ENCODE measurements around the gene CTNNA3. TPM values are rescaled to one million over a fixed set of nuclear protein-coding genes. Genes with fewer than 3 reads are reported as not detected.

The CTNNA3 gene
- total RNA-seq, 1 donor from 2014 or later: under 0.01 TPM

- H3K4me1 ChIP-seq: no peaks in the 10 kb centered on the region
Measured at GRCh38 chr10:67629461-67629971, 66.5 kb downstream of the CTNNA3 start.

GRCh38 chr10:67622984-67623383, 73.0 kb downstream of the CTNNA3 start:
- Histone ChIP-seq H3K27me3 (no peaks in the 10 kb centered on the region), H3K4me3 (no peak overlapping the region), H3K27ac (no peak overlapping the region), H3K9me3 (no peaks in the 10 kb centered on the region), H3K36me3 (no peaks in the 10 kb centered on the region), H3K4me1 (no peaks in the 10 kb centered on the region)
- intact Hi-C loops (cut with DNase I): no loop called here
- TF ChIP-seq CTCF (IDR thresholded peaks at IDR 0.05): no peak
- DNase-seq (ENCODE audit: low spot score in 2 of 2): no peak

More at GRCh38 chr10:67629461-67629971, 66.5 kb downstream of the CTNNA3 start:
- Histone ChIP-seq H3K27ac (no peak overlapping the region), H3K27me3 (no peaks in the 10 kb centered on the region), H3K9me3 (no peaks in the 10 kb centered on the region), H3K36me3 (no peaks in the 10 kb centered on the region), H3K4me3 (no peak overlapping the region)
- no peak for TF ChIP-seq CTCF (IDR thresholded peaks at IDR 0.05)
- no peak for DNase-seq (ENCODE audit: low spot score in 2 of 2)
- intact Hi-C loops (cut with DNase I): no loop called here

DNA sequence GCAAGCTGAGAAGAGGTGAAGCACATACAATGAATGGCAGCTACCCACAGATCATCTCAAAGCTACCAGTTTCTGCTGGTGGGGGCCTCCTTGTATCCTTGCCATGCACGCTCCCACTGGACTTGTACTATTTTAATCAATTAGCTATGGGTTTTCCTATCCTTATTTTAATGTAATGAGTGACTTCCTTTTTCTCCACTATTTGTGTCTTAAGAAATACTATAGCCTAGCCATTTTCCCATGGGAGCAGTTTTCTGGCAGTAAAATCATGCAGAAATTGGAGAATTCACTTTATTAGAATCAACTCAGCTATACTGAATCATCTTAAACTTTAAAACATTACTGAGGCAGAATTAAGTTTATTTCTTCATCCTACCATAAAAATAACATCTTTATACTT, 73.5 kb downstream of the CTNNA3 start:
- intact Hi-C loops (cut with DNase I): no loop called here
- DNase-seq (ENCODE audit: low spot score in 2 of 2): no peak
- H3K36me3 ChIP-seq: no peaks in the 10 kb centered on the region
- no peaks in the 10 kb centered on the region for H3K4me1 ChIP-seq
- H3K9me3 ChIP-seq: no peaks in the 10 kb centered on the region
- no peak overlapping the region for H3K27ac ChIP-seq
- no peaks in the 10 kb centered on the region for H3K27me3 ChIP-seq
- TF ChIP-seq CTCF (IDR thresholded peaks at IDR 0.05): no peak
- H3K4me3 ChIP-seq: no peak overlapping the region

DNA sequence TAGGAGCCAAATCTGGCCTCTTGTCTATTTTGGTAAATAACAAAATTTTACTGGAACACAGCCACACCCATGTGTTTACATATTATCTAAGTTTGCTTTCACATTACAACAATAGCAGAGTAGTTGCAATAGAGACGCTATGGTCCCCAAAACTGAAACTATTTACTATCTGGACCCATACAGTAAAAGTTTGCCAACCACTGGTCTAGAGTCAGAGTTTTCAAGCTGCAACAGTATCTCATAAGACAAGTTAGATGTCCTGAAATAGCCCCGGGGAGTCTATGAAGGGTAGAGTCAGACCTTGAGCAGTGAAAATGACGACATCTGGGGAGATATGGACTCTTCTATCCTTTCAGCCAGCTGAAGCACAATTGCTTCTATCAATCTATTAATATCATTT, 74.2 kb downstream of the CTNNA3 start:
- no peaks in the 10 kb centered on the region for H3K4me1 ChIP-seq
- H3K27me3 ChIP-seq: no peaks in the 10 kb centered on the region
- no peak for TF ChIP-seq CTCF (IDR thresholded peaks at IDR 0.05)
- DNase-seq (ENCODE audit: low spot score in 2 of 2): no peak
- no peaks in the 10 kb centered on the region for H3K9me3 ChIP-seq
- no peak overlapping the region for H3K27ac ChIP-seq
- intact Hi-C loops (cut with DNase I): no loop called here
- no peaks in the 10 kb centered on the region for H3K36me3 ChIP-seq
- no peak overlapping the region for H3K4me3 ChIP-seq

DNA sequence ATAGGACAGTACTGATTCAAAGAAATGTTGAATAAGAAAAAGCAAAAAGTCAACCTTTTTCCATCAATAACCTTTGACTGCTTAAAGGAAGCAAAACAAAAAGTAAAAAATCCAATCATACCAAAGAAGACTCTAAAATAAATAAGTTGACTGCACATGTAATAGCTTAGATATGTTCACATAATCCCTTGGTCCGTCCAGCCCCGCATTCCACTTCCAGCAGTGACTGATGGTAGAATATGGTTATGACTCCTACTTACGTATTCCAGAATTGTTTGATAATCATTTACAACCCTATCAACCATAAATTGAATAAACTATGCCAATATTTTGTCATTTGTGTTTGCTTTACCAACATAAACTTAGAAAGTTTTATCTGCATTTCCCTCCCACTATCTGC, 77.9 kb downstream of the CTNNA3 start:
- Histone ChIP-seq H3K4me1 (no peaks in the 10 kb centered on the region), H3K9me3 (no peaks in the 10 kb centered on the region), H3K36me3 (no peaks in the 10 kb centered on the region), H3K27ac (no peak overlapping the region), H3K4me3 (no peak overlapping the region), H3K27me3 (no peaks in the 10 kb centered on the region)
- intact Hi-C loops (cut with DNase I): no loop called here
- DNase-seq (ENCODE audit: low spot score in 2 of 2): no peak
- TF ChIP-seq CTCF (IDR thresholded peaks at IDR 0.05): no peak

Data from ascending aorta (tissue), 2 donors.